Measurements from ENCODE around the gene SNAI3.

Gene SNAI3

DNA sequence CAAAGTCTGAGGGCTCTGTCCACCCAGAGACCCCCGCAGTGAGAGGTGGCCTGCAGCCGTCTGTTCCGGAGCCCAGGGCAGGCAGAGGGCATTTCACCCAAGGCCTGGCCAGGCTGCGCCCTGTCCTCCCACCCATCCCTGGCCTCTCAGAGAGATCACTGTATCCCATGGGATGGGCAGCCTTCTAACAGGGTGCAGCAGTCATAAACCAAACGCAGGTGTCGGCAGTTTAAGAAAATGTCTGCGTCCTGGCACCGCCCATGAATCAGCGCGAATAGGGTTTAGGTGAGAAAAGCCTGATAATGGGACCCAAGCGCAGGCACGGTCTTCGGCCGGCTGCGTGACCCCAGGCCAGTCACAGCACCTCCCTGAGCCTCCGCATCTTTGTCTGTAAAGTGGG, 40.9 kb downstream of the SNAI3 start:
- no peak overlapping the region for H3K4me3 ChIP-seq (ENCODE audit: low read depth, low read length)
- TF ChIP-seq, protein P1, sequence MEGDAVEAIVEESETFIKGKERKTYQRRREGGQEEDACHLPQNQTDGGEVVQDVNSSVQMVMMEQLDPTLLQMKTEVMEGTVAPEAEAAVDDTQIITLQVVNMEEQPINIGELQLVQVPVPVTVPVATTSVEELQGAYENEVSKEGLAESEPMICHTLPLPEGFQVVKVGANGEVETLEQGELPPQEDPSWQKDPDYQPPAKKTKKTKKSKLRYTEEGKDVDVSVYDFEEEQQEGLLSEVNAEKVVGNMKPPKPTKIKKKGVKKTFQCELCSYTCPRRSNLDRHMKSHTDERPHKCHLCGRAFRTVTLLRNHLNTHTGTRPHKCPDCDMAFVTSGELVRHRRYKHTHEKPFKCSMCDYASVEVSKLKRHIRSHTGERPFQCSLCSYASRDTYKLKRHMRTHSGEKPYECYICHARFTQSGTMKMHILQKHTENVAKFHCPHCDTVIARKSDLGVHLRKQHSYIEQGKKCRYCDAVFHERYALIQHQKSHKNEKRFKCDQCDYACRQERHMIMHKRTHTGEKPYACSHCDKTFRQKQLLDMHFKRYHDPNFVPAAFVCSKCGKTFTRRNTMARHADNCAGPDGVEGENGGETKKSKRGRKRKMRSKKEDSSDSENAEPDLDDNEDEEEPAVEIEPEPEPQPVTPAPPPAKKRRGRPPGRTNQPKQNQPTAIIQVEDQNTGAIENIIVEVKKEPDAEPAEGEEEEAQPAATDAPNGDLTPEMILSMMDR (IDR thresholded peaks at IDR 0.05; ENCODE audit: insufficient read depth, low read depth, low read length, missing control alignments): no peak
- DNase-seq (ENCODE audit: low read depth): no peak

DNA sequence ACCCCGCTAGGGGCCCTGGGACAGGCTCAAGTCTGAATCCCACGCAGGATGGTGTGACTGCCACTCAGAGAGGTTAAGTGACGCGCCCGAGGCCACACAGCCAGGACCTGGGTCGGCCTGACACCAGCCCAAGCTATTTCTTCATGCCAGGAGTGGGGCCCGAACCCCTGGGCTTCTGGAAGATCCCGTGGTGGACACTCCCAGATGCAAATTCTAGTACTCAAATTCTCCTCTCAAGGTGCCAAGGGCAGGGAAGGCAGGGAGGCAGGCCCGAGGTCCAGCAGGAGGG, 42.7 kb downstream of the SNAI3 start:
- no peak for DNase-seq (ENCODE audit: low read depth)
- TF ChIP-seq, protein P1 (IDR thresholded peaks at IDR 0.05; ENCODE audit: insufficient read depth, low read depth, low read length, missing control alignments): no peak
- no peak overlapping the region for H3K4me3 ChIP-seq (ENCODE audit: low read depth, low read length)

DNA sequence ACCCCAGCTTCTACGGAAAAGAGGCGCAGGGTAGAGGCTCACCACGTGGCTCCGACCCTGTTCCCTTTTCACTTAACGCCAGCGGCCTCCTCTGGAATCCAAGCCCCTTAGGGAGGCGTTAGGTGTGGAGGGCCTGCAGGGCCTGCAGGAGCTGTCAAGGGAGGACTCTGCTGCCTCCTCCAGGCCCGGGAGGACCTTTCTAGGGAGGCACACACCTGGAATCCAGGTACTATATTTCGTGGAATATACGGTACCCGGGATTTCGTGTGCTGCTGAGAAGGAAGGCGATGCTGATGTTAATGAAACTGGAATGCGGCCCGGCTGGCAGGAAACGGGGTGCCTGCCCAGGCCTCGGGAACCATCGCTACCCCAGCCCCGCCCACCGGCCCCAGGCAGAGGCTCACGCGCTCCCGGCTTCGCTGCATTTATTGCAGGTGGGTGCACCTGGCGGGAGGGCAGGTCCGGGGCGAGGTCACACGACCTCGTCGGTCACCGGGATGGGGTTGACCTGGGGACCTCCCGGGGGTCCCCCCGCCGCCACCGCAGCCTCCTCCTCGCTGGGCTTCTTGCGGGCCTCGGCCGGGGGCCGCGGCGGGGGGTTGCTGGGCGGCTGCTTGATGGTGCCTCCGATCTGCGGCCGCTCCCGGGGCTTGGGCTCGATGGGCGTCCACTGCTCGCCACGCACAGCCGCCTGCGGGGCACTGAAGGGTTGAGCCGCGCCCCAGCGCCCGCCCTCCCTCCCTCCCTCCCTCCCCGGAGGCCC, 43.2 kb downstream of the SNAI3 start:
- DNase-seq (ENCODE audit: low read depth): no peak
- TF ChIP-seq, protein P1 (IDR thresholded peaks at IDR 0.05; ENCODE audit: insufficient read depth, low read depth, low read length, missing control alignments): no peak

DNA sequence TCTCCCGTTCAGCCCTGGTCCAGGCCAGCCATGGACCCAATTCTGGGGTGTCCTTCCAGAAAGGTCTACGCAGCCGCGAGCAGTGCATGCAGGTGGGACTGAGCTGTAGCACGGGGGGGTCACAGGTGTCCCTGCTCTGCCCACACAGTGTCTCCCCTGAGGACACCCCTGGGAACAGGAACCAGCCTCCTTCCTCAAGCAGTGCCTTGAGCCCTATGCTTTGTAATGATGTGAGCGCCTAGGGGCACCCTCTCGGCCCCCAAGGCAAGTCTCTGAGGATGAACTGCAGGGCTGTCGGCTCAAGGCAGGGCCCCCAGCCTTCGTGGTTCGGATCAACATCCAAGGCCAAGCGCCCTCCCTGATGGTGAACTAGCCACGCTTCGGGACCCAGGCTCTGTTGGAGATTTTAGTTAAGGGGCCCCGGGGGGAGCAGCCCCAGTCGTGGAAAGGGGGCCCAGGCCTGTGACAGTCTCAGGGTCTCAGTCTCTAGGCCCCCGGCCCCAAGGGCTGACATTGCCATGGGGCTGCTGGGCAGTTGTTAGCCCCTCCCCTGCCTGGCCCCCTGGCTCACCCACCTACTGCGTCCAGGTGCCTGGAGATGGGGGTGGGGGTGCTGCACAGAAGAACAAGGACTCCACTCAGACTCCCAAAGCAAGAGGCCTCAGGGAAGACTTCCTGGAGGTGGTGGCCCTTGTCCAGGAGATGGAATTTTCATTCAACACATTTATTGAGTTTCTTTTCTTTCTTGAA, 45.6 kb downstream of the SNAI3 start:
- TF ChIP-seq, protein P1 (IDR thresholded peaks at IDR 0.05; ENCODE audit: insufficient read depth, low read depth, low read length, missing control alignments): no peak
- H3K4me3 ChIP-seq (ENCODE audit: low read depth, low read length): no peak overlapping the region
- DNase-seq (ENCODE audit: low read depth): no peak

More for the DNA sequence above, 43.2 kb downstream of the SNAI3 start:
- H3K4me3 ChIP-seq (ENCODE audit: low read depth, low read length): no peak overlapping the region

GRCh38 chr16:88640039-88640495, 46.2 kb downstream of the SNAI3 start:
- TF ChIP-seq, protein P1 (IDR thresholded peaks at IDR 0.05; ENCODE audit: insufficient read depth, low read depth, low read length, missing control alignments): no peak
- no peak overlapping the region for H3K4me3 ChIP-seq (ENCODE audit: low read depth, low read length)
- no peak for DNase-seq (ENCODE audit: low read depth)

- TF ChIP-seq, protein P1 (IDR thresholded peaks at IDR 0.05; ENCODE audit: insufficient read depth, low read depth, low read length, missing control alignments): no peak
- H3K4me3 ChIP-seq (ENCODE audit: low read depth, low read length): no peak overlapping the region
- DNase-seq (ENCODE audit: low read depth): no peak
Measured at GRCh38 chr16:88639231-88640038, 46.9 kb downstream of the SNAI3 start.
